PC-3 (cell line): ENCODE data around the gene DIP2C.

ENCODE experiments used
- CTCF ChIP-seq: fragments of 300-600 bp; sonication (generic); conservative IDR thresholded peaks from 2 replicates; pipeline ENCODE4 v1.5.1; 2017; ENCODE audit warnings: antibody characterized with exemption, low read depth, mild to moderate bottlenecking, low read length
- EZH2 ChIP-seq: fragments of 300-600 bp; sonication (generic); IDR thresholded peaks from one replicate; pipeline ENCODE4 v1.6.1; 2017; ENCODE audit warnings: antibody characterized with exemption, mild to moderate bottlenecking, low read length; ENCODE audit not compliant: unreplicated experiment
- EZH2phosphoT487 ChIP-seq: fragments of 300-600 bp; sonication (generic); IDR thresholded peaks from 2 replicates; pipeline ENCODE4 v1.6.1; 2018; ENCODE audit warnings: mild to moderate bottlenecking, antibody characterized with exemption, low read length, borderline replicate concordance

GRCh38 chr10:543862-544822 lies 145.3 kb downstream of the DIP2C start:
- TF ChIP-seq CTCF, result no peak
- TF ChIP-seq EZH2phosphoT487, result no peak
- TF ChIP-seq EZH2, result no peak
